WTC11 (cell line): ENCODE results near the gene SLC1A3. TPM values are rescaled to one million over a fixed set of nuclear protein-coding genes. Genes with fewer than 3 reads are reported as not detected.

Source experiments
- ATAC-seq: fragments of 200-7000 bp; cut with Tn5 transposase; 2 replicates; pipeline ENCODE4 v1.10.0; 2021; ENCODE audit warnings: mild to moderate bottlenecking, moderate library complexity
- CTCF ChIA-PET: fragments of 300-600 bp; sonication (Branson Sonifier 250); formaldehyde crosslinking; loops from one replicate; lab custom pipeline; 2021; ENCODE audit warnings: antibody characterized with exemption; lab: Charles Lee
- POLR2A ChIA-PET: fragments of 350-600 bp; sonication (Branson Sonifier 250); formaldehyde crosslinking; loops from one replicate; lab custom pipeline; 2021; ENCODE audit warnings: antibody characterized with exemption; lab: Charles Lee
- DNase-seq: peaks from one replicate; pipeline ENCODE4 v3.0.0; 2021; ENCODE audit warnings: low spot score
- H3K27ac Mint-ChIP-seq: 2 replicates; pipeline ENCODE4 v1.8.0; 2021; ENCODE audit warnings: mixed read lengths
- H3K27me3 Mint-ChIP-seq: 2 replicates; pipeline ENCODE4 v1.8.0; 2021; ENCODE audit warnings: low read depth, mild to moderate bottlenecking, moderate library complexity, mixed read lengths
- H3K36me3 Mint-ChIP-seq: 2 replicates; pipeline ENCODE4 v1.8.0; 2021; ENCODE audit warnings: mixed read lengths
- H3K4me1 Mint-ChIP-seq: 2 replicates; pipeline ENCODE4 v1.8.0; 2022; ENCODE audit warnings: mixed read lengths
- H3K4me3 Mint-ChIP-seq: 2 replicates; pipeline ENCODE4 v1.8.0; 2021; ENCODE audit warnings: mild to moderate bottlenecking, moderate library complexity, mixed read lengths
- H3K9me3 Mint-ChIP-seq: 2 replicates; pipeline ENCODE4 v1.8.0; 2021; ENCODE audit warnings: mixed read lengths
- ELF4 ChIP-seq: sonication (generic); formaldehyde crosslinking; IDR thresholded peaks from 2 replicates; pipeline ENCODE4 v1.8.1; 2022; ENCODE audit warnings: low read depth, mild to moderate bottlenecking, moderate library complexity, missing genetic modification reagents
- ESRRA ChIP-seq: sonication (generic); formaldehyde crosslinking; IDR thresholded peaks from 2 replicates; pipeline ENCODE4 v1.8.1; 2022; ENCODE audit warnings: mild to moderate bottlenecking, missing genetic modification reagents, borderline replicate concordance
- ETV6 ChIP-seq: sonication (generic); formaldehyde crosslinking; IDR thresholded peaks from 2 replicates; pipeline ENCODE4 v1.8.1; 2022; ENCODE audit warnings: mild to moderate bottlenecking, missing genetic modification reagents
- GRHL2 ChIP-seq: fragments of 250-450 bp; sonication (Bioruptor Pico); IDR thresholded peaks from 2 replicates; pipeline ENCODE4 v1.8.0; 2022; ENCODE audit warnings: mild to moderate bottlenecking, moderate library complexity; ENCODE audit not compliant: insufficient replicate concordance, severe bottlenecking
- HMGA2 ChIP-seq: fragments of 250-450 bp; sonication (Bioruptor Pico); IDR thresholded peaks from 2 replicates; pipeline ENCODE4 v1.4.0; 2021; ENCODE audit warnings: mild to moderate bottlenecking, moderate library complexity
- NR3C1 ChIP-seq: sonication (generic); formaldehyde crosslinking; conservative IDR thresholded peaks from 2 replicates; pipeline ENCODE4 v1.8.1; 2023; ENCODE audit warnings: low read depth, mild to moderate bottlenecking, missing genetic modification reagents
- RELA ChIP-seq: sonication (generic); formaldehyde crosslinking; IDR thresholded peaks from 2 replicates; pipeline ENCODE4 v1.8.1; 2022; ENCODE audit warnings: missing genetic modification reagents, mild to moderate bottlenecking, borderline replicate concordance
- RORB ChIP-seq: fragments of 250-450 bp; sonication (Bioruptor Pico); IDR thresholded peaks from 2 replicates; pipeline ENCODE4 v1.9.0; 2021; ENCODE audit warnings: mild to moderate bottlenecking
- SOX15 ChIP-seq: fragments of 250-450 bp; sonication (Bioruptor Pico); IDR thresholded peaks from 2 replicates; pipeline ENCODE4 v1.9.0; 2021; ENCODE audit warnings: mild to moderate bottlenecking
- ZBTB21 ChIP-seq: sonication (generic); formaldehyde crosslinking; IDR thresholded peaks from 2 replicates; pipeline ENCODE4 v1.8.1; 2023; ENCODE audit warnings: mild to moderate bottlenecking, missing genetic modification reagents, borderline replicate concordance
- ZNF138 ChIP-seq: sonication (generic); formaldehyde crosslinking; conservative IDR thresholded peaks from 2 replicates; pipeline ENCODE4 v1.8.1; 2022; ENCODE audit warnings: mild to moderate bottlenecking, moderate library complexity, missing genetic modification reagents
- ZNF396 ChIP-seq: fragments of 250-450 bp; sonication (Bioruptor Pico); IDR thresholded peaks from 2 replicates; pipeline ENCODE4 v1.8.0; 2021; ENCODE audit warnings: mild to moderate bottlenecking, moderate library complexity, borderline replicate concordance
- total RNA-seq: library from RNA; stranded (reverse); gene quantifications from 3 replicates; pipeline ENCODE4 v1.2.3, GENCODE V29; 2021
- TF ChIP-seq, protein P1 (sequence below): sonication (generic); formaldehyde crosslinking; IDR thresholded peaks from 2 replicates; pipeline ENCODE4 v1.8.1; 2022; ENCODE audit warnings: low read depth, missing genetic modification reagents, borderline replicate concordance
- TF ChIP-seq, protein P2 (sequence below): sonication (generic); formaldehyde crosslinking; IDR thresholded peaks from 2 replicates; pipeline ENCODE4 v1.8.1; 2023; ENCODE audit warnings: mild to moderate bottlenecking, missing genetic modification reagents
- TF ChIP-seq, protein P3 (sequence below): sonication (generic); formaldehyde crosslinking; IDR thresholded peaks from 2 replicates; pipeline ENCODE4 v1.8.0; 2022; ENCODE audit warnings: mild to moderate bottlenecking, missing genetic modification reagents
- TF ChIP-seq, protein P4 (sequence below): sonication (generic); formaldehyde crosslinking; IDR thresholded peaks from 2 replicates; pipeline ENCODE4 v1.8.0; 2022; ENCODE audit warnings: mild to moderate bottlenecking, missing genetic modification reagents
- TF ChIP-seq, protein P5 (sequence below): sonication (generic); formaldehyde crosslinking; IDR thresholded peaks from 2 replicates; pipeline ENCODE4 v1.8.1; 2023; ENCODE audit warnings: mild to moderate bottlenecking, moderate library complexity, missing genetic modification reagents
- TF ChIP-seq, protein P6 (sequence below): fragments of 250-450 bp; sonication (Bioruptor Pico); IDR thresholded peaks from 2 replicates; pipeline ENCODE4 v1.9.0; 2021; ENCODE audit warnings: mild to moderate bottlenecking, borderline replicate concordance
- TF ChIP-seq, protein P7 (sequence below): sonication (generic); formaldehyde crosslinking; IDR thresholded peaks from 2 replicates; pipeline ENCODE4 v1.8.0; 2023; ENCODE audit warnings: mild to moderate bottlenecking, missing genetic modification reagents

Gene SLC1A3
- total RNA-seq, 1 experiment from 2014 or later: 77.9 TPM

DNA sequence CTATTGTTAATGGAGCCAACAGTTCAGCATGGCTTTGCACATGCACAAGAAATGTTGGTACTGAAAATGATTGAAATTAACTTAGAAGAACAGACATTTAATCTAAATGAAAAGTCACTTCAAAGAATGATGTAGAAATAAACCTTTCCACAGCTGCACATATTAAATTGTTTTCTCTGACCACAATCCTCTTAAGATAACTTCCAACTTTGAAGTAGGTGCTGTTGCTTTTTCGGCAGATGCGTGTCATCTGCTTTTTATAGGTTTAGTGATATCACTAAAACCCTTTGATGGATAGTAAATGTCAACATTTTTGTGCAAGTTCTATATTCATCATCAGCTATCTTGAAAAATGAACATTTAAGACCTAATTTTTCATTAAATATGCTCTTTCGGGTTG lies 25.3 kb upstream of the SLC1A3 start:
- no peak for TF ChIP-seq GRHL2 (CRISPR knock-in tag)
- no peak for TF ChIP-seq ZBTB21
- no peak for TF ChIP-seq HMGA2 (CRISPR knock-in tag)
- TF ChIP-seq ESRRA: no peak
- TF ChIP-seq, protein P1, sequence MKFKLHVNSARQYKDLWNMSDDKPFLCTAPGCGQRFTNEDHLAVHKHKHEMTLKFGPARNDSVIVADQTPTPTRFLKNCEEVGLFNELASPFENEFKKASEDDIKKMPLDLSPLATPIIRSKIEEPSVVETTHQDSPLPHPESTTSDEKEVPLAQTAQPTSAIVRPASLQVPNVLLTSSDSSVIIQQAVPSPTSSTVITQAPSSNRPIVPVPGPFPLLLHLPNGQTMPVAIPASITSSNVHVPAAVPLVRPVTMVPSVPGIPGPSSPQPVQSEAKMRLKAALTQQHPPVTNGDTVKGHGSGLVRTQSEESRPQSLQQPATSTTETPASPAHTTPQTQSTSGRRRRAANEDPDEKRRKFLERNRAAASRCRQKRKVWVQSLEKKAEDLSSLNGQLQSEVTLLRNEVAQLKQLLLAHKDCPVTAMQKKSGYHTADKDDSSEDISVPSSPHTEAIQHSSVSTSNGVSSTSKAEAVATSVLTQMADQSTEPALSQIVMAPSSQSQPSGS (CRISPR knock-in tag): no peak
- TF ChIP-seq ELF4 (CRISPR knock-in tag): no peak
- TF ChIP-seq ZNF138: no peak
- TF ChIP-seq RELA (CRISPR knock-in tag): no peak
- TF ChIP-seq, protein P2, sequence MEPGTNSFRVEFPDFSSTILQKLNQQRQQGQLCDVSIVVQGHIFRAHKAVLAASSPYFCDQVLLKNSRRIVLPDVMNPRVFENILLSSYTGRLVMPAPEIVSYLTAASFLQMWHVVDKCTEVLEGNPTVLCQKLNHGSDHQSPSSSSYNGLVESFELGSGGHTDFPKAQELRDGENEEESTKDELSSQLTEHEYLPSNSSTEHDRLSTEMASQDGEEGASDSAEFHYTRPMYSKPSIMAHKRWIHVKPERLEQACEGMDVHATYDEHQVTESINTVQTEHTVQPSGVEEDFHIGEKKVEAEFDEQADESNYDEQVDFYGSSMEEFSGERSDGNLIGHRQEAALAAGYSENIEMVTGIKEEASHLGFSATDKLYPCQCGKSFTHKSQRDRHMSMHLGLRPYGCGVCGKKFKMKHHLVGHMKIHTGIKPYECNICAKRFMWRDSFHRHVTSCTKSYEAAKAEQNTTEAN (CRISPR knock-in tag): no peak
- no peak for TF ChIP-seq ZNF396
- no peak for TF ChIP-seq NR3C1
- no peak for TF ChIP-seq ETV6 (CRISPR knock-in tag)
- TF ChIP-seq, protein P3, sequence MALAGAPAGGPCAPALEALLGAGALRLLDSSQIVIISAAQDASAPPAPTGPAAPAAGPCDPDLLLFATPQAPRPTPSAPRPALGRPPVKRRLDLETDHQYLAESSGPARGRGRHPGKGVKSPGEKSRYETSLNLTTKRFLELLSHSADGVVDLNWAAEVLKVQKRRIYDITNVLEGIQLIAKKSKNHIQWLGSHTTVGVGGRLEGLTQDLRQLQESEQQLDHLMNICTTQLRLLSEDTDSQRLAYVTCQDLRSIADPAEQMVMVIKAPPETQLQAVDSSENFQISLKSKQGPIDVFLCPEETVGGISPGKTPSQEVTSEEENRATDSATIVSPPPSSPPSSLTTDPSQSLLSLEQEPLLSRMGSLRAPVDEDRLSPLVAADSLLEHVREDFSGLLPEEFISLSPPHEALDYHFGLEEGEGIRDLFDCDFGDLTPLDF (CRISPR knock-in tag): no peak
- TF ChIP-seq RORB (CRISPR knock-in tag): no peak
- TF ChIP-seq, protein P4, sequence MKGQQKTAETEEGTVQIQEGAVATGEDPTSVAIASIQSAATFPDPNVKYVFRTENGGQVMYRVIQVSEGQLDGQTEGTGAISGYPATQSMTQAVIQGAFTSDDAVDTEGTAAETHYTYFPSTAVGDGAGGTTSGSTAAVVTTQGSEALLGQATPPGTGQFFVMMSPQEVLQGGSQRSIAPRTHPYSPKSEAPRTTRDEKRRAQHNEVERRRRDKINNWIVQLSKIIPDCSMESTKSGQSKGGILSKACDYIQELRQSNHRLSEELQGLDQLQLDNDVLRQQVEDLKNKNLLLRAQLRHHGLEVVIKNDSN: no peak
- TF ChIP-seq, protein P5, sequence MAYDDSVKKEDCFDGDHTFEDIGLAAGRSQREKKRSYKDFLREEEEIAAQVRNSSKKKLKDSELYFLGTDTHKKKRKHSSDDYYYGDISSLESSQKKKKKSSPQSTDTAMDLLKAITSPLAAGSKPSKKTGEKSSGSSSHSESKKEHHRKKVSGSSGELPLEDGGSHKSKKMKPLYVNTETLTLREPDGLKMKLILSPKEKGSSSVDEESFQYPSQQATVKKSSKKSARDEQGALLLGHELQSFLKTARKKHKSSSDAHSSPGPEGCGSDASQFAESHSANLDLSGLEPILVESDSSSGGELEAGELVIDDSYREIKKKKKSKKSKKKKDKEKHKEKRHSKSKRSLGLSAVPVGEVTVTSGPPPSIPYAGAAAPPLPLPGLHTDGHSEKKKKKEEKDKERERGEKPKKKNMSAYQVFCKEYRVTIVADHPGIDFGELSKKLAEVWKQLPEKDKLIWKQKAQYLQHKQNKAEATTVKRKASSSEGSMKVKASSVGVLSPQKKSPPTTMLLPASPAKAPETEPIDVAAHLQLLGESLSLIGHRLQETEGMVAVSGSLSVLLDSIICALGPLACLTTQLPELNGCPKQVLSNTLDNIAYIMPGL (CRISPR knock-in tag): no peak
- TF ChIP-seq, protein P6, sequence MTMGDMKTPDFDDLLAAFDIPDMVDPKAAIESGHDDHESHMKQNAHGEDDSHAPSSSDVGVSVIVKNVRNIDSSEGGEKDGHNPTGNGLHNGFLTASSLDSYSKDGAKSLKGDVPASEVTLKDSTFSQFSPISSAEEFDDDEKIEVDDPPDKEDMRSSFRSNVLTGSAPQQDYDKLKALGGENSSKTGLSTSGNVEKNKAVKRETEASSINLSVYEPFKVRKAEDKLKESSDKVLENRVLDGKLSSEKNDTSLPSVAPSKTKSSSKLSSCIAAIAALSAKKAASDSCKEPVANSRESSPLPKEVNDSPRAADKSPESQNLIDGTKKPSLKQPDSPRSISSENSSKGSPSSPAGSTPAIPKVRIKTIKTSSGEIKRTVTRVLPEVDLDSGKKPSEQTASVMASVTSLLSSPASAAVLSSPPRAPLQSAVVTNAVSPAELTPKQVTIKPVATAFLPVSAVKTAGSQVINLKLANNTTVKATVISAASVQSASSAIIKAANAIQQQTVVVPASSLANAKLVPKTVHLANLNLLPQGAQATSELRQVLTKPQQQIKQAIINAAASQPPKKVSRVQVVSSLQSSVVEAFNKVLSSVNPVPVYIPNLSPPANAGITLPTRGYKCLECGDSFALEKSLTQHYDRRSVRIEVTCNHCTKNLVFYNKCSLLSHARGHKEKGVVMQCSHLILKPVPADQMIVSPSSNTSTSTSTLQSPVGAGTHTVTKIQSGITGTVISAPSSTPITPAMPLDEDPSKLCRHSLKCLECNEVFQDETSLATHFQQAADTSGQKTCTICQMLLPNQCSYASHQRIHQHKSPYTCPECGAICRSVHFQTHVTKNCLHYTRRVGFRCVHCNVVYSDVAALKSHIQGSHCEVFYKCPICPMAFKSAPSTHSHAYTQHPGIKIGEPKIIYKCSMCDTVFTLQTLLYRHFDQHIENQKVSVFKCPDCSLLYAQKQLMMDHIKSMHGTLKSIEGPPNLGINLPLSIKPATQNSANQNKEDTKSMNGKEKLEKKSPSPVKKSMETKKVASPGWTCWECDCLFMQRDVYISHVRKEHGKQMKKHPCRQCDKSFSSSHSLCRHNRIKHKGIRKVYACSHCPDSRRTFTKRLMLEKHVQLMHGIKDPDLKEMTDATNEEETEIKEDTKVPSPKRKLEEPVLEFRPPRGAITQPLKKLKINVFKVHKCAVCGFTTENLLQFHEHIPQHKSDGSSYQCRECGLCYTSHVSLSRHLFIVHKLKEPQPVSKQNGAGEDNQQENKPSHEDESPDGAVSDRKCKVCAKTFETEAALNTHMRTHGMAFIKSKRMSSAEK: no peak
- TF ChIP-seq SOX15 (CRISPR knock-in tag): no peak
- TF ChIP-seq, protein P7, sequence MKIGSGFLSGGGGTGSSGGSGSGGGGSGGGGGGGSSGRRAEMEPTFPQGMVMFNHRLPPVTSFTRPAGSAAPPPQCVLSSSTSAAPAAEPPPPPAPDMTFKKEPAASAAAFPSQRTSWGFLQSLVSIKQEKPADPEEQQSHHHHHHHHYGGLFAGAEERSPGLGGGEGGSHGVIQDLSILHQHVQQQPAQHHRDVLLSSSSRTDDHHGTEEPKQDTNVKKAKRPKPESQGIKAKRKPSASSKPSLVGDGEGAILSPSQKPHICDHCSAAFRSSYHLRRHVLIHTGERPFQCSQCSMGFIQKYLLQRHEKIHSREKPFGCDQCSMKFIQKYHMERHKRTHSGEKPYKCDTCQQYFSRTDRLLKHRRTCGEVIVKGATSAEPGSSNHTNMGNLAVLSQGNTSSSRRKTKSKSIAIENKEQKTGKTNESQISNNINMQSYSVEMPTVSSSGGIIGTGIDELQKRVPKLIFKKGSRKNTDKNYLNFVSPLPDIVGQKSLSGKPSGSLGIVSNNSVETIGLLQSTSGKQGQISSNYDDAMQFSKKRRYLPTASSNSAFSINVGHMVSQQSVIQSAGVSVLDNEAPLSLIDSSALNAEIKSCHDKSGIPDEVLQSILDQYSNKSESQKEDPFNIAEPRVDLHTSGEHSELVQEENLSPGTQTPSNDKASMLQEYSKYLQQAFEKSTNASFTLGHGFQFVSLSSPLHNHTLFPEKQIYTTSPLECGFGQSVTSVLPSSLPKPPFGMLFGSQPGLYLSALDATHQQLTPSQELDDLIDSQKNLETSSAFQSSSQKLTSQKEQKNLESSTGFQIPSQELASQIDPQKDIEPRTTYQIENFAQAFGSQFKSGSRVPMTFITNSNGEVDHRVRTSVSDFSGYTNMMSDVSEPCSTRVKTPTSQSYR (CRISPR knock-in tag): no peak

More for the DNA sequence above, 25.3 kb upstream of the SLC1A3 start:
- Mint-ChIP-seq H3K36me3 (no peaks in the 10 kb centered on the region), H3K9me3 (0 out of 2 replicates have a peak, but pooled peaks cover 3% of the 10 kb centered on the region), H3K4me3 (no peak overlapping the region), H3K27ac (no peak overlapping the region), H3K27me3 (no peaks in the 10 kb centered on the region; the same call in 1 of the 2 replicates), H3K4me1 (no peaks in the 10 kb centered on the region)
- no peak for ATAC-seq
- CTCF ChIA-PET: no interaction called here
- POLR2A ChIA-PET: interaction anchor here (1.3 kb wide), 1 partner anchor 10 kb away, joined by 3 read pairs; no protein-coding TSS in a partner anchor
- no peak for DNase-seq
